Mammary epithelial cell (primary cell): ENCODE data around the gene SDR9C7.
"Not testable (repeated sequence)": the region's sequence is repeated elsewhere in the genome, so short reads cannot be mapped to it uniquely, and the experiment has no call there.

Source experiments
- CTCF ChIP-seq, 2 donors: IDR thresholded peaks in 1 of 2; conservative IDR thresholded peaks in 1 of 2; 2 replicates each; pipeline ENCODE4 v1.5.1; 2011 to 2012; ENCODE audit warnings: inconsistent platforms in 2 of 2, low read length in 2 of 2, mild to moderate bottlenecking in 2 of 2, control low read depth in 1 of 2, low read depth in 1 of 2; ENCODE audit not compliant: insufficient read depth in 1 of 2; ENCODE audit errors: extremely low read depth in 1 of 2
- EZH2 ChIP-seq: IDR thresholded peaks from 2 replicates; pipeline ENCODE4 v1.6.1; 2012; ENCODE audit warnings: low read length, inconsistent platforms, borderline replicate concordance

- TF ChIP-seq EZH2; CTCF (conservative IDR thresholded peaks at IDR 0.05 in 1 of 2, IDR thresholded peaks at IDR 0.05 in 1 of 2; ENCODE audit: extremely low read depth in 1 of 2, insufficient read depth in 1 of 2, low read depth in 1 of 2, low read length in 2 of 2): not testable (repeated sequence)
Measured at GRCh38 chr12:56968910-56969309, 34.7 kb upstream of the SDR9C7 start.
